Measurements from ENCODE around the gene ZNF385C.

The ZNF385C gene

GRCh38 chr17:42124256-42124655 is 26.0 kb upstream of the ZNF385C start:
- no peak for DNase-seq (ENCODE audit: low spot score)

- peak; percentile 87 for DNase-seq (ENCODE audit: low spot score)
Measured at GRCh38 chr17:42122371-42123303, 24.4 kb upstream of the ZNF385C start, which contains the start of gene HSPB9. Gene HSPB9, plus strand, starts transcription at chr17:42122804. Its CDS starts 47 bp downstream, at chr17:42122851.

- DNase-seq (ENCODE audit: low spot score) = peak; percentile 91
Measured at GRCh38 chr17:42120770-42121769, 22.8 kb upstream of the ZNF385C start, which contains the start of gene KAT2A. Gene KAT2A, minus strand, starts transcription at chr17:42121367. Its CDS starts 63 bp downstream, at chr17:42121304.

- no peak for DNase-seq (ENCODE audit: low spot score)
Measured at GRCh38 chr17:42120161-42120769, 22.0 kb upstream of the ZNF385C start.

GRCh38 chr17:42119301-42119700 is 21.0 kb upstream of the ZNF385C start:
- DNase-seq (ENCODE audit: low spot score) = no peak

- no peak for DNase-seq (ENCODE audit: low spot score)
Measured at GRCh38 chr17:42118545-42118944, 20.3 kb upstream of the ZNF385C start.

- DNase-seq (ENCODE audit: low spot score) = no peak
Measured at GRCh38 chr17:42118126-42118510, 19.8 kb upstream of the ZNF385C start.

GRCh38 chr17:42117397-42118125 is 19.3 kb upstream of the ZNF385C start:
- DNase-seq (ENCODE audit: low spot score) = no peak

GRCh38 chr17:42116705-42117396 is 18.6 kb upstream of the ZNF385C start:
- peak; percentile 86 for DNase-seq (ENCODE audit: low spot score)

- no peak for DNase-seq (ENCODE audit: low spot score)
Measured at GRCh38 chr17:42114118-42114517, 15.8 kb upstream of the ZNF385C start.

GRCh38 chr17:42113293-42114069 is 15.2 kb upstream of the ZNF385C start:
- no peak for DNase-seq (ENCODE audit: low spot score)

GRCh38 chr17:42112552-42113176 is 14.4 kb upstream of the ZNF385C start, which contains the start of gene DHX58:
Gene DHX58, minus strand, starts transcription at chr17:42112714. Its CDS starts 822 bp downstream, at chr17:42111892.
- DNase-seq (ENCODE audit: low spot score) = no peak

- DNase-seq (ENCODE audit: low spot score) = no peak
Measured at GRCh38 chr17:42111871-42112551, 13.7 kb upstream of the ZNF385C start.

- DNase-seq (ENCODE audit: low spot score) = no peak
Measured at GRCh38 chr17:42111265-42111636, 13.0 kb upstream of the ZNF385C start.

GRCh38 chr17:42110301-42111264 is 12.3 kb upstream of the ZNF385C start:
- no peak for DNase-seq (ENCODE audit: low spot score)

- no peak for DNase-seq (ENCODE audit: low spot score)
Measured at GRCh38 chr17:42109086-42109485, 10.8 kb upstream of the ZNF385C start.

Data from ecto neural progenitor cell (in vitro differentiated cells).